Smooth muscle cell (in vitro differentiated cells): ENCODE data around the gene RSPRY1. TPM values are rescaled to one million over a fixed set of nuclear protein-coding genes. Genes with fewer than 3 reads are reported as not detected.
"Not testable (repeated sequence)": the region's sequence is repeated elsewhere in the genome, so short reads cannot be mapped to it uniquely, and the experiment has no call there.

Experiments used
- DNase-seq: peaks from one replicate; lab custom pipeline; 2025; ENCODE audit not compliant: unreplicated experiment; lab: John Stamatoyannopoulos, UW
- H2AFZ ChIP-seq: fragments of 200-600 bp; sonication (generic); 2 replicates; pipeline ENCODE4 v1.6.0; 2016; ENCODE audit warnings: antibody characterized with exemption, low read depth, mild to moderate bottlenecking
- H3F3A ChIP-seq: fragments of 200-600 bp; sonication (generic); 2 replicates; pipeline ENCODE4 v1.6.0; 2017; ENCODE audit warnings: antibody characterized with exemption, low read depth
- H3K27ac ChIP-seq: fragments of 200-600 bp; sonication (generic); 2 replicates; pipeline ENCODE4 v1.5.1; 2016; ENCODE audit warnings: low read depth, mild to moderate bottlenecking
- H3K27me3 ChIP-seq: fragments of 200-600 bp; sonication (generic); 2 replicates; pipeline ENCODE4 v1.6.1; 2016; ENCODE audit warnings: low read depth, mild to moderate bottlenecking
- H3K36me3 ChIP-seq: fragments of 200-600 bp; sonication (generic); 2 replicates; pipeline ENCODE4 v1.5.1; 2016; ENCODE audit warnings: low read depth
- H3K4me1 ChIP-seq: fragments of 200-600 bp; sonication (generic); 2 replicates; pipeline ENCODE4 v1.5.1; 2016; ENCODE audit warnings: low read depth
- H3K4me2 ChIP-seq: fragments of 200-600 bp; sonication (generic); 2 replicates; pipeline ENCODE4 v1.6.0; 2016; ENCODE audit warnings: mild to moderate bottlenecking
- H3K4me3 ChIP-seq: fragments of 200-600 bp; sonication (generic); 2 replicates; pipeline ENCODE4 v1.5.1; 2016; ENCODE audit warnings: mild to moderate bottlenecking
- H3K79me2 ChIP-seq: fragments of 200-600 bp; sonication (generic); 2 replicates; pipeline ENCODE4 v1.6.0; 2016; ENCODE audit warnings: low read depth, mild to moderate bottlenecking
- H3K9ac ChIP-seq: fragments of 200-600 bp; sonication (generic); 2 replicates; pipeline ENCODE4 v1.6.0; 2016; ENCODE audit warnings: low read depth
- H3K9me3 ChIP-seq: fragments of 200-600 bp; sonication (generic); replicated peaks from 2 replicates; pipeline ENCODE4 v1.5.1; 2016; ENCODE audit warnings: low read depth
- H4K20me1 ChIP-seq: fragments of 200-600 bp; sonication (generic); 2 replicates; pipeline ENCODE4 v1.6.0; 2016; ENCODE audit warnings: low read depth
- CTCF ChIP-seq: fragments of 200-600 bp; sonication (generic); IDR thresholded peaks from 2 replicates; pipeline ENCODE4 v1.5.1; 2017; ENCODE audit warnings: borderline replicate concordance, mild to moderate bottlenecking, antibody characterized with exemption; ENCODE audit not compliant: insufficient read depth, poor library complexity, severe bottlenecking
- WGBS: methylation state at CpG from one replicate; pipeline ENCODE4 v1.1.7; 2016; ENCODE audit warnings: low lambda C conversion rate; 5-methylcytosine and 5-hydroxymethylcytosine counted together
- polyA plus RNA-seq: library from polyadenylated mRNA; unstranded; fragments of >200 nt; fragmentation: Nextera tagmentation; extraction: Ambion mirVana; gene quantifications from 2 replicates; pipeline ENCODE4 v1.2.1, GENCODE V29; 2016
- total RNA-seq: library from RNA; depleted of rRNA; stranded (reverse); fragments of >200 nt; gene quantifications from 2 replicates; pipeline ENCODE4 v1.2.3, GENCODE V29; 2014

RSPRY1 gene
- total and polyA plus RNA-seq, 2 experiments from 2014 or later, result 42.0 to 57.1 TPM

GRCh38 chr16:57186872-57187854, 1.0 kb downstream of the RSPRY1 start:
- Histone ChIP-seq H3K4me2 (peak overlapping the region; percentile 96), H2AFZ (peak overlapping the region; percentile 53), H3K79me2 (peaks cover 89% of the 10 kb centered on the region), H3K4me3 (peak overlapping the region; percentile 78), H3K27ac (peak overlapping the region; percentile 87), H3K27me3 (no peaks in the 10 kb centered on the region), H3K4me1 (peaks cover 43% of the 10 kb centered on the region), H3K36me3 (no peaks in the 10 kb centered on the region), H3F3A (peaks cover 15% of the 10 kb centered on the region), H4K20me1 (peaks cover 32% of the 10 kb centered on the region), H3K9ac (peak overlapping the region; percentile 93), H3K9me3 (no peaks in the 10 kb centered on the region)
- WGBS, result 3% methylated on average over 28 of the region's 28 CpGs
- no peak for DNase-seq
- TF ChIP-seq CTCF, result no peak

- Histone ChIP-seq H3K9ac (peak overlapping the region; percentile 93), H3K4me2 (peak overlapping the region; percentile 96), H4K20me1 (peaks cover 35% of the 10 kb centered on the region), H3K27ac (peak overlapping the region; percentile 87), H3F3A (peaks cover 22% of the 10 kb centered on the region), H3K4me3 (peak overlapping the region; percentile 78), H3K4me1 (peaks cover 51% of the 10 kb centered on the region), H3K79me2 (peaks cover 91% of the 10 kb centered on the region)
- 85% methylated on average over 18 of the region's 18 CpGs for WGBS
- not testable (repeated sequence) for H2AFZ ChIP-seq, DNase-seq, H3K27me3 ChIP-seq, H3K9me3 ChIP-seq, H3K36me3 ChIP-seq
These were observed 2.0 kb downstream of the RSPRY1 start for GRCh38 chr16:57187902-57188710.

GRCh38 chr16:57188711-57189002, 2.5 kb downstream of the RSPRY1 start:
- Histone ChIP-seq H3K4me1 (peaks cover 52% of the 10 kb centered on the region), H3K9ac (no peak overlapping the region), H3K4me2 (peak overlapping the region; percentile 96), H3K4me3 (peak overlapping the region; percentile 78), H3K79me2 (peaks cover 91% of the 10 kb centered on the region), H3K27me3 (no peaks in the 10 kb centered on the region), H2AFZ (no peak overlapping the region), H3K27ac (peak overlapping the region; percentile 87), H3K36me3 (no peaks in the 10 kb centered on the region), H4K20me1 (peaks cover 35% of the 10 kb centered on the region), H3F3A (peaks cover 23% of the 10 kb centered on the region), H3K9me3 (no peaks in the 10 kb centered on the region)
- DNase-seq, result no peak
- WGBS, result 87% methylated on average over 9 of the region's 9 CpGs
- no peak for TF ChIP-seq CTCF

GRCh38 chr16:57189527-57189926, 3.4 kb downstream of the RSPRY1 start:
- H3K79me2 ChIP-seq, result peaks cover 85% of the 10 kb centered on the region
- not testable (repeated sequence) for H3K4me2 ChIP-seq, H2AFZ ChIP-seq, H3K36me3 ChIP-seq, H3K4me3 ChIP-seq, DNase-seq, H3K9me3 ChIP-seq, H3K9ac ChIP-seq, H3K27me3 ChIP-seq
- peaks cover 44% of the 10 kb centered on the region for H3K4me1 ChIP-seq
- peaks cover 35% of the 10 kb centered on the region for H4K20me1 ChIP-seq
- WGBS, result 95% methylated on average over 4 of the region's 4 CpGs
- H3F3A ChIP-seq, result peaks cover 32% of the 10 kb centered on the region
- peak overlapping the region; percentile 95 for H3K27ac ChIP-seq
